Nephron progenitor cell (in vitro differentiated cells): ENCODE data around the gene TMPRSS4.
A peak's percentile ranks its signal among the peaks of the same experiment; 100 is the strongest.

Experiments
- DNase-seq: peaks from one replicate; pipeline ENCODE4 v3.0.0; 2021
- H3K27ac Mint-ChIP-seq: 2 replicates; pipeline ENCODE4 v1.8.0; 2021; ENCODE audit warnings: mild to moderate bottlenecking, moderate library complexity, mixed read lengths
- H3K27me3 Mint-ChIP-seq: 2 replicates; pipeline ENCODE4 v1.8.0; 2021; ENCODE audit warnings: mild to moderate bottlenecking, low read depth, mixed read lengths; ENCODE audit not compliant: poor library complexity
- H3K36me3 Mint-ChIP-seq: 2 replicates; pipeline ENCODE4 v1.8.0; 2021; ENCODE audit warnings: low read depth, mixed read lengths
- H3K4me1 Mint-ChIP-seq: 2 replicates; pipeline ENCODE4 v1.8.0; 2021; ENCODE audit warnings: mixed read lengths
- H3K4me3 Mint-ChIP-seq: 2 replicates; pipeline ENCODE4 v1.8.0; 2021; ENCODE audit warnings: mild to moderate bottlenecking, moderate library complexity, mixed read lengths
- H3K9me3 Mint-ChIP-seq: 2 replicates; pipeline ENCODE4 v1.8.0; 2021; ENCODE audit warnings: mild to moderate bottlenecking, moderate library complexity, mixed read lengths
- CTCF ChIP-seq: fragments of 200-600 bp; sonication (generic); IDR thresholded peaks from 2 replicates; pipeline ENCODE4 v1.5.0; 2021; ENCODE audit warnings: antibody characterized with exemption

TMPRSS4 gene

GRCh38 chr11:118054712-118055640 lies 21.9 kb upstream of the TMPRSS4 start:
- Mint-ChIP-seq H3K27ac (no peak overlapping the region), H3K9me3 (no peaks in the 10 kb centered on the region), H3K4me1 (peaks cover 31% of the 10 kb centered on the region), H3K4me3 (no peak overlapping the region), H3K27me3 (peaks cover 57% of the 10 kb centered on the region), H3K36me3 (no peaks in the 10 kb centered on the region)
- no peak for DNase-seq
- TF ChIP-seq CTCF, result no peak

GRCh38 chr11:118055966-118056365 lies 20.9 kb upstream of the TMPRSS4 start:
- no peaks in the 10 kb centered on the region for H3K9me3 Mint-ChIP-seq
- DNase-seq, result no peak
- H3K27me3 Mint-ChIP-seq, result peaks cover 51% of the 10 kb centered on the region
- no peaks in the 10 kb centered on the region for H3K36me3 Mint-ChIP-seq
- no peak overlapping the region for H3K4me3 Mint-ChIP-seq
- no peak overlapping the region for H3K27ac Mint-ChIP-seq
- H3K4me1 Mint-ChIP-seq, result peaks cover 31% of the 10 kb centered on the region
- TF ChIP-seq CTCF, result no peak

GRCh38 chr11:118056806-118057205 lies 20.1 kb upstream of the TMPRSS4 start:
- no peak overlapping the region for H3K4me3 Mint-ChIP-seq
- no peak for DNase-seq

GRCh38 chr11:118057251-118058145 lies 19.4 kb upstream of the TMPRSS4 start:
- Mint-ChIP-seq H3K4me1 (peaks cover 29% of the 10 kb centered on the region), H3K4me3 (peak overlapping the region; percentile 7), H3K9me3 (no peaks in the 10 kb centered on the region), H3K36me3 (no peaks in the 10 kb centered on the region), H3K27ac (no peak overlapping the region), H3K27me3 (peaks cover 41% of the 10 kb centered on the region)
- DNase-seq, result no peak
- no peak for TF ChIP-seq CTCF

More at GRCh38 chr11:118056806-118057205, 20.1 kb upstream of the TMPRSS4 start:
- H3K4me1 Mint-ChIP-seq, result peaks cover 31% of the 10 kb centered on the region
- peaks cover 46% of the 10 kb centered on the region for H3K27me3 Mint-ChIP-seq
- no peaks in the 10 kb centered on the region for H3K36me3 Mint-ChIP-seq
- no peak overlapping the region for H3K27ac Mint-ChIP-seq
- H3K9me3 Mint-ChIP-seq, result no peaks in the 10 kb centered on the region
- no peak for TF ChIP-seq CTCF

- DNase-seq, result no peak
- TF ChIP-seq CTCF, result no peak
- peaks cover 40% of the 10 kb centered on the region for H3K27me3 Mint-ChIP-seq
- no peaks in the 10 kb centered on the region for H3K36me3 Mint-ChIP-seq
- H3K4me3 Mint-ChIP-seq, result no peak overlapping the region
- H3K9me3 Mint-ChIP-seq, result no peaks in the 10 kb centered on the region
- H3K27ac Mint-ChIP-seq, result no peak overlapping the region
- H3K4me1 Mint-ChIP-seq, result peaks cover 22% of the 10 kb centered on the region
Observed at GRCh38 chr11:118058311-118059245, 18.3 kb upstream of the TMPRSS4 start.
